Activated naive CD8-positive, alpha-beta T cell treated with anti-CD3 and anti-CD28 coated beads, Interleukin-2, amount 10 ng/mL, durations not matched to agents 7 days and 5 days (primary cell): ENCODE results near the gene WNT4. TPM values are rescaled to one million over a fixed set of nuclear protein-coding genes. Genes with fewer than 3 reads are reported as not detected.

Source experiments
- ATAC-seq: fragments of 150-1000 bp; cut with Tn5 transposase; one replicate; pipeline ENCODE4 v1.10.0; 2021; ENCODE audit warnings: low read depth, moderate library complexity
- POLR2A ChIA-PET: fragments of 350-600 bp; sonication (Branson Sonifier 250); formaldehyde crosslinking; loops from one replicate; lab custom pipeline; 2021; ENCODE audit warnings: antibody characterized with exemption; lab: Charles Lee
- DNase-seq: peaks from one replicate; pipeline ENCODE4 v3.0.0; 2021
- H3K27ac Mint-ChIP-seq: one replicate; pipeline ENCODE4 v1.8.0; 2022; ENCODE audit warnings: mild to moderate bottlenecking, mixed read lengths
- H3K27me3 Mint-ChIP-seq: one replicate; pipeline ENCODE4 v1.8.0; 2022; ENCODE audit warnings: mild to moderate bottlenecking, moderate library complexity, mixed read lengths
- H3K36me3 Mint-ChIP-seq: one replicate; pipeline ENCODE4 v1.8.0; 2021; ENCODE audit warnings: mild to moderate bottlenecking, mixed read lengths
- H3K4me1 Mint-ChIP-seq: one replicate; pipeline ENCODE4 v1.8.0; 2021; ENCODE audit warnings: mixed read lengths
- H3K4me3 Mint-ChIP-seq: one replicate; pipeline ENCODE4 v1.8.0; 2022; ENCODE audit warnings: mild to moderate bottlenecking, moderate library complexity, mixed read lengths
- H3K9me3 Mint-ChIP-seq: one replicate; pipeline ENCODE4 v1.8.0; 2021; ENCODE audit warnings: mixed read lengths
- total RNA-seq, 2 experiments: library from RNA; stranded (reverse); gene quantifications; one replicate each; pipeline ENCODE4 v1.2.3, GENCODE V29; 2021

WNT4 gene
- total RNA-seq, 2 experiments from 2014 or later: not detected

DNA sequence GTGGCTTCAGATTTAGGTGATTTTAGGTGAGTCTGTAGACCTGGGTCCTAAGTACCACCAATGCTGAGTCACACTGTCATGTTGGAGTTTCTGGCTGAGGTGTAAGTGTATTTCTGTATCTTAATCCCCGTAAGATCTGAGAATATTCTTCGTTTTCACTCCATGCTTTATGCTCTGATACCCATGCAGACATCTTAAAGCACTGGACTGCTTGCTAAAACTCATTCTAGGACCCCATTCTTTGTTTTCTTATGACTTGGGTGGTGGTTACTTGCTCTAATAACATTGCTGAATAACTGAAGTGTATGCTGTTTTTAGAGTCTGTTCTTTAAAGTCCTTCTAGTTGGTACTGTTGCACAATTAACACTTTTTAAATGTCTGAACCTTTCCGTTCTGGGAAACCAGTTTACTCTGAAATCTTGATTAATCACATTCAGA lies 53.7 kb downstream of the WNT4 start:
- DNase-seq (no peak), ATAC-seq (no peak)
- H3K4me1 Mint-ChIP-seq: peaks cover 56% of the 10 kb centered on the region
- no peaks in the 10 kb centered on the region for H3K9me3 Mint-ChIP-seq
- POLR2A ChIA-PET: interaction anchor here (1.1 to 2.3 kb wide), 4 partner anchors 36 to 70 kb away, joined by 3 to 17 read pairs (median 10); partner anchors contain the start of gene CDC42
- peaks cover 38% of the 10 kb centered on the region for H3K36me3 Mint-ChIP-seq
- peak overlapping the region; percentile 85 for H3K27ac Mint-ChIP-seq
- no peaks in the 10 kb centered on the region for H3K27me3 Mint-ChIP-seq
- H3K4me3 Mint-ChIP-seq: peak overlapping the region; percentile 61

DNA sequence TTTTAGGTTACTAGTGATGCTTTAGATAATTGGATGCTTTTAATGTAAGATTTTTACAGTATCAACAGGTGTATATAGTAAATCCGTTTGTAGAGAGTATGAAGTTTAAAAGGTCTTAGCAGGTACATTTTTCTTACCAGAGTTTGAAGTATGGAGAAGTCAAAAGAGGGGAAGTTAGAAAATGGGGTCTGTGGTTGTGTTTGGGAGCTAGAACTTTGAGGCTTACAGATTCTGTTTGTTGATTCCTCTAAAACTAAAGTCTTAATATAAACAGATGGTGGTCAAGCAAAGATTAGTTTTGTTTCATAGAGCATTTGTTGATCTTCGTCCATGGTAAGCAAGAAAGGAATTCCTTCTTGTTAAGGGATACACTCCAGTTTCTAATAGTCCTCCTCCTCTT lies 54.6 kb downstream of the WNT4 start:
- Mint-ChIP-seq H3K36me3 (peaks cover 37% of the 10 kb centered on the region), H3K27me3 (no peaks in the 10 kb centered on the region), H3K4me3 (peak overlapping the region; percentile 61), H3K4me1 (peaks cover 55% of the 10 kb centered on the region), H3K9me3 (no peaks in the 10 kb centered on the region), H3K27ac (peak overlapping the region; percentile 85)
- ATAC-seq (no peak), DNase-seq (no peak)
- POLR2A ChIA-PET: no interaction called here

DNA sequence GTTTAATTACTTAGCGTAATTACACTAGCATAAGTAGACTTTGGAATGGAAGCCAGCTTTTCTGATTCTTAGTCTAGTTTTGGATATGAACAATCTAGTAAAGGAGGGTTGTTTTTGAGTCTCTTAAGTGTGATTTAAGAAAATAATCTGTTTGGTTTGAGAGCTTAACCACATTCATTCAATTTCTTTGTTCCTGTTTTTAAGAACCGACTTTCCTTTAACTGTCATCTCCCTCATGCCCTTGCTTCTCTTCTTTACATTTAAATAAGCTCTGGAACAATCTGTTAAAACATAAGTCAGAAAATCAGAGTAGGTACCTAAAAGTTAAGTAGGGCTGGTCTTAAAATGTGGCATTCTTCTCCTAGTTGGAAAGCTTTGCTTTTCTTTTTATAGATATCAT lies 62.7 kb downstream of the WNT4 start:
- no peak for ATAC-seq
- Mint-ChIP-seq H3K27me3 (no peaks in the 10 kb centered on the region), H3K4me3 (no peak overlapping the region), H3K36me3 (peaks cover 35% of the 10 kb centered on the region), H3K4me1 (peaks cover 49% of the 10 kb centered on the region), H3K27ac (no peak overlapping the region), H3K9me3 (no peaks in the 10 kb centered on the region)
- no peak for DNase-seq
- POLR2A ChIA-PET: interaction anchor here (1.2 kb wide), 1 partner anchor 40 kb away, joined by 4 read pairs; no protein-coding TSS in a partner anchor

DNA sequence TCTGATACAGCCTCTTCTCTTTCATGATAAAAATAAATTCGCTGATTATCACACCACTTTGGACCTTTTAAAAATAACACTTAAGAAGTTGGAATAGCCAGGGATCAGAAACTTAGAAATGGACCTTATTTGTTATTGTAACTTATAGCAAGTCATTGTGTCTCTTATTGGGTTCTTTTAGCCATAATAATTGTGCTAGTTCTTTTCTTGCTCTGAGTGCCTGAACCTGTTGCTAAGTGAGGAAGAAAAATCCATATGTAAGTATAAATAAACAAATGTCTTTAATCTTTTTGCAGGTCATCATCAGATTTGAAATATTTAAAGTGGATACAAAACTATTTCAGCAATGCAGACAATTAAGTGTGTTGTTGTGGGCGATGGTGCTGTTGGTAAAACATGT lies 64.8 kb downstream of the WNT4 start:
- no peak for DNase-seq
- peaks cover 55% of the 10 kb centered on the region for H3K4me1 Mint-ChIP-seq
- H3K27me3 Mint-ChIP-seq: no peaks in the 10 kb centered on the region
- POLR2A ChIA-PET: no interaction called here
- H3K27ac Mint-ChIP-seq: peak overlapping the region; percentile 42
- no peaks in the 10 kb centered on the region for H3K9me3 Mint-ChIP-seq
- peaks cover 39% of the 10 kb centered on the region for H3K36me3 Mint-ChIP-seq
- ATAC-seq: no peak
- no peak overlapping the region for H3K4me3 Mint-ChIP-seq

DNA sequence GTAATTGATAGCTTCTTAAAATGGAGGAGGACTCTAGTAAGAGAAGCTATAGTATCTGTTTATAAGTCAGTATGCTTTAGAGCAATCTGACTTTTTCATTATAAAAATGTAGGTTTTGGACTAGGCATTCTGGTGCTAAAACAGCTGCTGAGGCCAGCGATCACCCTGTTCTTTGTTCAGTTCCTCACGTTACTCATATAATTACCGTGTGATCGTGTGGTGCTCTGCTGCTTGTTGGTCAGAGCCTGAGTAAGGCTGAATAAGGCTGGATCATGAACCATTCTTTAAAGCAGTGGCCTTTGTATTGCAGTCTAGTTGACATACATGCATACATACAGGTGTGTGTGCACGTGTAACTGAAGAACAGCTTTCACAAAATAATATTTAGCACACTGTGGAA lies 65.2 kb downstream of the WNT4 start:
- no peak for ATAC-seq
- Mint-ChIP-seq H3K27me3 (no peaks in the 10 kb centered on the region), H3K27ac (peak overlapping the region; percentile 42), H3K9me3 (no peaks in the 10 kb centered on the region), H3K36me3 (peaks cover 39% of the 10 kb centered on the region), H3K4me1 (peaks cover 55% of the 10 kb centered on the region), H3K4me3 (peak overlapping the region; percentile 4)
- no peak for DNase-seq
- POLR2A ChIA-PET: no interaction called here

DNA sequence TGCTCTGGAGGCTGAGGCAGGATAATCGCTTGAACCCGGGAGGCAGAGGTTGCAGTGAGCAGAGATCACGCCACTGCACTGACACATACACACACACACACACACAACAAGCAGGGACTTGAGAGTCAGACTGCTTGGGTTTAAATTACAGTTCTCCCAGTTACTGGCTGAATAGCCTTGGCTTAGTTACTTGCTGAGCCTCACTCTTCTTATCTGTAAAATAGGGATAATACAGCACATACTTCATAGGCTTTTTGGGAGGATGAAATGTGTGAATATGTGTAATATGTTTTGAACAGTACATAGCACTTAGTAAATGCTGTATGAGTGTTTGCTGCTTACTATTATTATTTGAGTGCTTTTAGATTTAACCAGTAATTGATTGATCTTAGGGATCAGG lies 66.6 kb downstream of the WNT4 start:
- POLR2A ChIA-PET: interaction anchor here (0.6 kb wide), 1 partner anchor 38 kb away, joined by 4 read pairs; no protein-coding TSS in a partner anchor
- Mint-ChIP-seq H3K27ac (peak overlapping the region; percentile 69), H3K4me1 (peaks cover 56% of the 10 kb centered on the region), H3K36me3 (peaks cover 39% of the 10 kb centered on the region), H3K4me3 (no peak overlapping the region), H3K9me3 (no peaks in the 10 kb centered on the region), H3K27me3 (no peaks in the 10 kb centered on the region)
- DNase-seq (no peak), ATAC-seq (no peak)

DNA sequence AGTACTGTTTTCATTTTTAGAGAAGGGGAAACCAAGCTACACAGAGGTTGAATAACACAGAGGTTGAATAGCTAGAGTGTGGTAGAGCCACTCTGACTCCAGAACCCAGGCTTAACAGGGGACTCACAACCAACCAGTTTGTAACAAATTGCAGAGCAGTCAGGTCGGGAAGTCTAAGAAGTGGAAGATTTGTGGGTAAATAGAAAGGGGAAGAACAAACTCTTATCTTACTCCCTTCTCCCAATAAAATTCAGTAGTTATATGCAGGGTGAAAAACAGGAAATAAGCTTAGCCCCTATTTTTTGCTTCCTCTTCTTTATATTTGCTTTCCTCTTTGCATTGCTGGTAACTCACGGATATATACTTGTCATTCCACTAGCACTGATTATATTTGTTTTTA lies 67.2 kb downstream of the WNT4 start:
- ATAC-seq (peak; percentile 38), DNase-seq (no peak)
- POLR2A ChIA-PET: interaction anchor here (0.6 kb wide), 1 partner anchor 37 kb away, joined by 4 read pairs; no protein-coding TSS in a partner anchor
- H3K27me3 Mint-ChIP-seq: no peaks in the 10 kb centered on the region
- peak overlapping the region; percentile 18 for H3K4me3 Mint-ChIP-seq
- peaks cover 54% of the 10 kb centered on the region for H3K4me1 Mint-ChIP-seq
- H3K27ac Mint-ChIP-seq: peak overlapping the region; percentile 10
- peaks cover 41% of the 10 kb centered on the region for H3K36me3 Mint-ChIP-seq
- no peaks in the 10 kb centered on the region for H3K9me3 Mint-ChIP-seq

DNA sequence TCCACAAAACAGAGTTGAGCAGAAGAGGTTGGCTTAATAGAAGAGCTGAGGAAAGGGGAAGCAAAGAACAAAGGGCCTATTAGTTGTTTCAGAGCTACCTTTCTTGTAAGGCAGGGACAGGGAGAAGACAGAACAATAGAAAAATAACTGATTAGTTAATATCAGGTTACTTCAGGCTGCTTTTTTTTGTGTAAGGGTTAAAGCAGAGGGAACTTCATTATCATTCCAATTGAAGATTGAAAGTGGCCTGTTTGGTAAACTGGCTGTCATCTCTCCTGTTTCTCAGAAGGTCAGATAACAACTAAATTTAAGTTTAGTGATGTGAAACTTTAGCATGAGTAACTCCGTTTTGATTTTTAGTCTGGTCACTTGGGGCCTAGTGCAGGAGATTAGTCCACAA lies 68.1 kb downstream of the WNT4 start:
- Mint-ChIP-seq H3K27me3 (no peaks in the 10 kb centered on the region), H3K9me3 (no peaks in the 10 kb centered on the region), H3K4me1 (peaks cover 50% of the 10 kb centered on the region), H3K36me3 (peaks cover 44% of the 10 kb centered on the region), H3K4me3 (peak overlapping the region; percentile 30), H3K27ac (peak overlapping the region; percentile 54)
- ATAC-seq (no peak), DNase-seq (no peak)
- POLR2A ChIA-PET: no interaction called here

DNA sequence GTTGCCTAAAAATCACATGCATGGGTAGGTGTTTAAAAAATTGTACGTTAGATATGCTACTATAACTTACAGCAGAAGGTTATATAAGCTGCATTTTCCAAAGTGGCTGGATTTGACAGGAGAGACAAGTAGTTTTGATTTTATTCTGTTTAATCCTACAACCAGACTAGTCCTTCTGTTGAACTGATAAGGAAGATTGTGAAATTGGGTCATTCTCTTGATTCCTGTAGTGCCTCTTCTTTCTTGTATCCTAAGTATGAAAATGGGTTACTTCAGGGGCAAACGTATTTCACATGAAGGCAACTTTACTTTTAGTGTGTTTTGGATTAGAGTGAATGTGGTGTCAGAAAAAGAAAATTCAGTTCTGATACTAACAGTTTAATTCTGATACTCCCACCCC lies 71.4 kb downstream of the WNT4 start:
- H3K36me3 Mint-ChIP-seq: peaks cover 46% of the 10 kb centered on the region
- no peak overlapping the region for H3K27ac Mint-ChIP-seq
- no peak overlapping the region for H3K4me3 Mint-ChIP-seq
- no peaks in the 10 kb centered on the region for H3K27me3 Mint-ChIP-seq
- DNase-seq (no peak), ATAC-seq (no peak)
- H3K9me3 Mint-ChIP-seq: no peaks in the 10 kb centered on the region
- H3K4me1 Mint-ChIP-seq: peaks cover 45% of the 10 kb centered on the region
- POLR2A ChIA-PET: interaction anchor here (0.7 to 1.1 kb wide), 3 partner anchors 10 to 31 kb away, joined by 3 to 5 read pairs (median 3); partner anchors contain the start of gene CDC42

Other genes starting within 250 kb of the WNT4 start
- 1 to 10 TPM; 6.7 to 9.5 TPM for gene HSPG2, start 205.8 kb downstream of the WNT4 start, total RNA-seq
- not detected for gene CELA3B, start 166.1 kb downstream of the WNT4 start, total RNA-seq
- not detected for gene CELA3A, start 141.4 kb downstream of the WNT4 start, total RNA-seq
- 100 to 1,000 TPM; 283 to 303 TPM for gene CDC42, start 90.4 kb downstream of the WNT4 start, total RNA-seq